ENCODE results near the gene DCP1A.

DNA sequence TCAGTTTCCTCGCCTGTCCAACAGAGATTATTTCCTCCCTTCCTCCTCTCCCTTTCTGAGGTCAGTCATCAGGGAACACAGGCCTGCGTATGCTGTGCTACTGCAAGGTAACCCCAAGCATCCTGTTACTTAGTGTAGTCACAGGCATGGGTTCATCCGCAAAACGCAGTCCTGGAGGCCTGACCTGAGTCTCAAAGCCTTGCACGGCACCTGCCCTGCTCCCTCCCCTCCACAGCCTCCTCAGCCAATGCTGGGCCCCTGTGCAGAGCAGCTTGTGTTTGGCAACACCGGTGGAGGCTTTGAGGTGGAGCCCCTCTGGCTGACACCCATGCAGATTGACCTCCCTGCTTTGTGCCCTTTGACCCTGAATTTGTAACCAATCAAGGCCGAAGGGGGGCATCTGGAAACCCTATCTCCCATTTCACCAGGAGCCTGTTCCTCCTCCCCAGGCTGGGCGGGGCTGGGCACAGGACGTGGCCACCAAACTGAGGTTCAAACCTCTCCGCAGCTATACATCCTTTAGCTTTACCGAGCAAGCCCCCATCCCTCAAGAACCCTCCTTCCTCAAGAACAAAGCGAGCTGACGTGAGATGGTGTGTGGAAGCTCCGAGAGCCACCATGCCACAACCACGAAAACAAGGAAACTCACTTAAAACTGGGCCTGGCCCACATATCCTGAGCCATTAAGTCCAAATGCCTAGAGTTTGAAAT is 113.1 kb downstream of the DCP1A start:
- TF ChIP-seq, protein P1, sequence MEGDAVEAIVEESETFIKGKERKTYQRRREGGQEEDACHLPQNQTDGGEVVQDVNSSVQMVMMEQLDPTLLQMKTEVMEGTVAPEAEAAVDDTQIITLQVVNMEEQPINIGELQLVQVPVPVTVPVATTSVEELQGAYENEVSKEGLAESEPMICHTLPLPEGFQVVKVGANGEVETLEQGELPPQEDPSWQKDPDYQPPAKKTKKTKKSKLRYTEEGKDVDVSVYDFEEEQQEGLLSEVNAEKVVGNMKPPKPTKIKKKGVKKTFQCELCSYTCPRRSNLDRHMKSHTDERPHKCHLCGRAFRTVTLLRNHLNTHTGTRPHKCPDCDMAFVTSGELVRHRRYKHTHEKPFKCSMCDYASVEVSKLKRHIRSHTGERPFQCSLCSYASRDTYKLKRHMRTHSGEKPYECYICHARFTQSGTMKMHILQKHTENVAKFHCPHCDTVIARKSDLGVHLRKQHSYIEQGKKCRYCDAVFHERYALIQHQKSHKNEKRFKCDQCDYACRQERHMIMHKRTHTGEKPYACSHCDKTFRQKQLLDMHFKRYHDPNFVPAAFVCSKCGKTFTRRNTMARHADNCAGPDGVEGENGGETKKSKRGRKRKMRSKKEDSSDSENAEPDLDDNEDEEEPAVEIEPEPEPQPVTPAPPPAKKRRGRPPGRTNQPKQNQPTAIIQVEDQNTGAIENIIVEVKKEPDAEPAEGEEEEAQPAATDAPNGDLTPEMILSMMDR (IDR thresholded peaks at IDR 0.05; ENCODE audit: low read depth, low read length, missing input control) = no peak
- TF ChIP-seq HNF4G (IDR thresholded peaks at IDR 0.05) (no peak), TAF1 (conservative IDR thresholded peaks at IDR 0.05) (no peak)

Data from liver (tissue), 3 donors.